ENCODE results near the gene TBR1.

TBR1 gene

GRCh38 chr2:161430386-161430785 is 14.3 kb downstream of the TBR1 start:
- DNase-seq: no peak

GRCh38 chr2:161432107-161432506 is 16.0 kb downstream of the TBR1 start:
- DNase-seq: no peak

- DNase-seq: no peak
These were observed 18.0 kb downstream of the TBR1 start for GRCh38 chr2:161434118-161434517.

- no peak for DNase-seq
These were observed 20.3 kb downstream of the TBR1 start for GRCh38 chr2:161436411-161436810.

GRCh38 chr2:161438598-161438997 is 22.5 kb downstream of the TBR1 start:
- DNase-seq: no peak

GRCh38 chr2:161445097-161445496 is 29.0 kb downstream of the TBR1 start:
- no peak for DNase-seq

- no peak for DNase-seq
These were observed 32.3 kb downstream of the TBR1 start for GRCh38 chr2:161448431-161448830.

- no peak for DNase-seq
These were observed 55.5 kb downstream of the TBR1 start for GRCh38 chr2:161471631-161472030.

- no peak for DNase-seq
These were observed 58.8 kb downstream of the TBR1 start for GRCh38 chr2:161474920-161475319.
